Hematopoietic multipotent progenitor cell treated with erythropoietin and hydrocortisone succinate and interleukin-3 and kit ligand, for 6 days (in vitro differentiated cells): Measurements from ENCODE around the gene PCDH12.

Source experiments
- DNase-seq: peaks from one replicate; pipeline ENCODE4 v3.0.0-alpha.2; 2015

Gene PCDH12

GRCh38 chr5:141958113-141958512, at the start of gene PCDH12:
Gene PCDH12, minus strand, starts transcription at chr5:141958202. Its CDS starts 351 bp downstream, at chr5:141957851.
- peak; percentile 18 for DNase-seq

- DNase-seq = no peak
Measured at GRCh38 chr5:142007237-142007544, 49.2 kb upstream of the PCDH12 start.

GRCh38 chr5:142006363-142007236, 48.6 kb upstream of the PCDH12 start:
- peak; percentile 40 for DNase-seq

- DNase-seq = no peak
Measured at GRCh38 chr5:142003266-142003800, 45.3 kb upstream of the PCDH12 start.

- DNase-seq = peak; percentile 52
Measured at GRCh38 chr5:142000704-142001484, 42.9 kb upstream of the PCDH12 start.

GRCh38 chr5:142000173-142000572, 42.2 kb upstream of the PCDH12 start:
- DNase-seq = no peak

- DNase-seq = no peak
Measured at GRCh38 chr5:141997358-141997960, 39.5 kb upstream of the PCDH12 start.

GRCh38 chr5:141995656-141996055, 37.7 kb upstream of the PCDH12 start:
- no peak for DNase-seq

GRCh38 chr5:141994511-141995136, 36.6 kb upstream of the PCDH12 start:
- DNase-seq = no peak

GRCh38 chr5:141992349-141992963, 34.5 kb upstream of the PCDH12 start:
- peak; percentile 88 for DNase-seq

- no peak for DNase-seq
Measured at GRCh38 chr5:141989720-141990119, 31.7 kb upstream of the PCDH12 start.

- no peak for DNase-seq
Measured at GRCh38 chr5:141986072-141986471, 28.1 kb upstream of the PCDH12 start.

GRCh38 chr5:141982626-141983025, 24.6 kb upstream of the PCDH12 start:
- DNase-seq = no peak

GRCh38 chr5:141978389-141978788, 20.4 kb upstream of the PCDH12 start:
- DNase-seq = no peak

- DNase-seq = no peak
Measured at GRCh38 chr5:141976176-141976575, 18.2 kb upstream of the PCDH12 start.

- DNase-seq = no peak
Measured at GRCh38 chr5:141973871-141974595, 16.0 kb upstream of the PCDH12 start.

GRCh38 chr5:141969783-141970771, 12.1 kb upstream of the PCDH12 start:
- peak; percentile 96 for DNase-seq

- peak; percentile 98 for DNase-seq
Measured at GRCh38 chr5:141968914-141969608, 11.1 kb upstream of the PCDH12 start, which contains the start of gene RNF14. Gene RNF14, plus strand, starts transcription at chr5:141969105. Its CDS starts 4,484 bp downstream, at chr5:141973589.

- DNase-seq = no peak
Measured at GRCh38 chr5:141966963-141967333, 8.9 kb upstream of the PCDH12 start.
